HUES6 (cell line): ENCODE measurements around the gene CD6.

Source experiments
- H3K27ac ChIP-seq: 2 replicates; pipeline ENCODE4 v1.7.0; 2013; ENCODE audit warnings: low read depth, mild to moderate bottlenecking, low read length, inconsistent platforms
- H3K27me3 ChIP-seq: 2 replicates; pipeline ENCODE4 v1.6.1; 2013; ENCODE audit warnings: low read length; ENCODE audit not compliant: control insufficient read depth, insufficient read depth
- H3K36me3 ChIP-seq: 2 replicates; pipeline ENCODE4 v1.6.1; 2013; ENCODE audit warnings: low read length; ENCODE audit not compliant: control insufficient read depth, insufficient read depth
- H3K4me1 ChIP-seq: 2 replicates; pipeline ENCODE4 v1.6.1; 2013; ENCODE audit warnings: low read length; ENCODE audit not compliant: control insufficient read depth, insufficient read depth
- H3K4me3 ChIP-seq: 2 replicates; pipeline ENCODE4 v1.5.1; 2013; ENCODE audit warnings: low read depth, low read length
- H3K9ac ChIP-seq: one replicate; pipeline ENCODE4 v1.6.1; 2013; ENCODE audit warnings: mild to moderate bottlenecking, low read length
- H3K9me3 ChIP-seq: 2 replicates; pipeline ENCODE4 v1.6.1; 2013; ENCODE audit warnings: low read depth, low read length; ENCODE audit not compliant: control insufficient read depth, insufficient read depth

The CD6 gene

GRCh38 chr11:61022311-61023085 lies 51.0 kb downstream of the CD6 start:
- Histone ChIP-seq H3K27ac (no peak overlapping the region), H3K9ac (no peak overlapping the region), H3K4me3 (peak overlapping the region; percentile 47), H3K9me3 (no peaks in the 10 kb centered on the region), H3K27me3 (peaks cover 81% of the 10 kb centered on the region), H3K36me3 (no peaks in the 10 kb centered on the region), H3K4me1 (peaks cover 25% of the 10 kb centered on the region)

- H3K9ac ChIP-seq: no peak overlapping the region
- H3K4me1 ChIP-seq: peaks cover 25% of the 10 kb centered on the region
Observed at GRCh38 chr11:61023086-61023965, 51.8 kb downstream of the CD6 start.

GRCh38 chr11:61023966-61024295 lies 52.5 kb downstream of the CD6 start:
- Histone ChIP-seq H3K9me3 (no peaks in the 10 kb centered on the region), H3K9ac (no peak overlapping the region), H3K27me3 (peaks cover 69% of the 10 kb centered on the region), H3K27ac (no peak overlapping the region), H3K4me3 (no peak overlapping the region), H3K4me1 (peaks cover 25% of the 10 kb centered on the region), H3K36me3 (no peaks in the 10 kb centered on the region)

More at GRCh38 chr11:61023086-61023965, 51.8 kb downstream of the CD6 start:
- no peaks in the 10 kb centered on the region for H3K36me3 ChIP-seq
- no peak overlapping the region for H3K4me3 ChIP-seq
- peaks cover 75% of the 10 kb centered on the region for H3K27me3 ChIP-seq
- no peaks in the 10 kb centered on the region for H3K9me3 ChIP-seq
- H3K27ac ChIP-seq: no peak overlapping the region

GRCh38 chr11:61024938-61025820 lies 53.7 kb downstream of the CD6 start:
- H3K9ac ChIP-seq: no peak overlapping the region
- no peaks in the 10 kb centered on the region for H3K36me3 ChIP-seq
- H3K27me3 ChIP-seq: peaks cover 60% of the 10 kb centered on the region
- H3K9me3 ChIP-seq: no peaks in the 10 kb centered on the region
- H3K27ac ChIP-seq: no peak overlapping the region
- H3K4me1 ChIP-seq: peaks cover 25% of the 10 kb centered on the region
- H3K4me3 ChIP-seq: no peak overlapping the region

DNA sequence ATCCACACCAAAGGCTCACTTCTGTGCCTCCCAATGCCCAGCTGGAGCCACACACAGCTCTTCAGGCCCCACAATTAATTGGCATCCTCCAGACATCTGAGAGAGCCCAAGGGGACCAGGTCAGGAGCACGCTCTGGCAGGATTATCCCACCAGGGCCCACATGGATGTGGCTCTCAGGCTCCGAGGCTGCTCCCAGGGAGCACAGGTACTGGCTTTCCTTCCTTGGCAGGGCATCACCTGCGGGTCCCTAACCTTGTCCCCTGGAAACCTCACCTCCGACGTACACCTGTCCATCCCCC lies 54.3 kb downstream of the CD6 start:
- Histone ChIP-seq H3K27ac (no peak overlapping the region), H3K27me3 (peaks cover 55% of the 10 kb centered on the region), H3K36me3 (no peaks in the 10 kb centered on the region), H3K4me1 (peaks cover 25% of the 10 kb centered on the region), H3K9ac (no peak overlapping the region), H3K9me3 (no peaks in the 10 kb centered on the region), H3K4me3 (no peak overlapping the region)

GRCh38 chr11:61026121-61027031 lies 54.9 kb downstream of the CD6 start:
- peaks cover 49% of the 10 kb centered on the region for H3K27me3 ChIP-seq
- no peak overlapping the region for H3K4me3 ChIP-seq
- no peak overlapping the region for H3K9ac ChIP-seq
- no peak overlapping the region for H3K27ac ChIP-seq
- H3K4me1 ChIP-seq: peaks cover 25% of the 10 kb centered on the region
- no peaks in the 10 kb centered on the region for H3K36me3 ChIP-seq
- no peaks in the 10 kb centered on the region for H3K9me3 ChIP-seq

DNA sequence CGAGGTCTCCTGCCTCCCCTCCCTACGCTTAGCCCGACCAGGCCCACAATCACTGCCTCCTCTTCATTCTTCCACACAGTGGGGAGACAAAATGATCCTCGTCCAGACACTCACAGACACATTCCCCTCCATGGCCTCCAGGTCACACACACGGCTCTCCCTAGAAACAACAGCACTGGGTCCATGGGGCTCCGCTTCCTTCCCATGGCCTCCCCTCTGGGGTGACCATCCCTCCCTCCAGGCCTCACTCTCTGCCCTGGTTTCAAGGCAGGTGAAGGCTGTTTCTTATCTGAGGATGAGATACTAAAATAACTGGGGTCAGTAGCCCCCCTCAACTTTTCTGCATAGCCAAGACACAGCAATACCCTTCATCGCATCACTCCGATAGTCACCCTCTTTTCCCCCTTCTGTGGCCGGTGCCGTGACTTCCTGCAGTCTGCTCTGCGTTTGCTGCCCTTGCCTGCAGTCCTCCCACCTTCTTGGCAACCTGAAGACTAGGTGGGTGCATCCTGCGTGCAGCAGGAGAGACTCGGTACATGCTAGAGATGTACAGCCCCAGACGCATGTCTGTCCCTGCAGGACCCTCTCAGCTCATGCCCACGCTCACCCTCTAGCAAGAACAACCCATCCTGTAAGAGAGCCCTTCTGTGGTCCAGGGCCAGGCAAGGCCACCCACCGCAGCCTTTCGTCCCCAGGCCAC lies 55.8 kb downstream of the CD6 start:
- Histone ChIP-seq H3K36me3 (no peaks in the 10 kb centered on the region), H3K9ac (no peak overlapping the region)

GRCh38 chr11:61028135-61028729 lies 56.8 kb downstream of the CD6 start:
- Histone ChIP-seq H3K36me3 (no peaks in the 10 kb centered on the region), H3K4me1 (peaks cover 14% of the 10 kb centered on the region), H3K9ac (no peak overlapping the region), H3K4me3 (no peak overlapping the region), H3K27ac (no peak overlapping the region), H3K9me3 (no peaks in the 10 kb centered on the region), H3K27me3 (peaks cover 32% of the 10 kb centered on the region)

More for the DNA sequence above, 55.8 kb downstream of the CD6 start:
- H3K9me3 ChIP-seq: no peaks in the 10 kb centered on the region
- H3K4me1 ChIP-seq: peaks cover 20% of the 10 kb centered on the region
- no peak overlapping the region for H3K4me3 ChIP-seq
- H3K27me3 ChIP-seq: peaks cover 41% of the 10 kb centered on the region
- H3K27ac ChIP-seq: no peak overlapping the region

- H3K9ac ChIP-seq: no peak overlapping the region
- no peaks in the 10 kb centered on the region for H3K4me1 ChIP-seq
- H3K27ac ChIP-seq: no peak overlapping the region
- H3K36me3 ChIP-seq: no peaks in the 10 kb centered on the region
- H3K9me3 ChIP-seq: no peaks in the 10 kb centered on the region
- H3K27me3 ChIP-seq: peaks cover 3% of the 10 kb centered on the region; the same call in 1 of the 2 replicates
- no peak overlapping the region for H3K4me3 ChIP-seq
Observed at GRCh38 chr11:61032824-61033223, 61.3 kb downstream of the CD6 start.
